Liver (tissue), 3 donors: Measurements from ENCODE around the gene IGF1R.

ENCODE experiments used
- ATF3 ChIP-seq: IDR thresholded peaks from 2 replicates; pipeline ENCODE4 v1.6.1; 2016; ENCODE audit warnings: antibody characterized with exemption
- CTCF ChIP-seq: fragments of 150-350 bp; IDR thresholded peaks from 2 replicates; pipeline ENCODE4 v1.5.1; 2017; ENCODE audit warnings: improper control_type of control experiment, low read depth, low read length; ENCODE audit not compliant: missing input control
- FOXA1 ChIP-seq: IDR thresholded peaks from 2 replicates; pipeline ENCODE4 v1.6.1; 2016; ENCODE audit warnings: antibody characterized with exemption
- GABPA ChIP-seq, 2 donors: IDR thresholded peaks in 1 of 2; conservative IDR thresholded peaks in 1 of 2; 2 replicates each; pipeline ENCODE4 v1.6.1; 2016; ENCODE audit warnings: antibody characterized with exemption in 2 of 2, mild to moderate bottlenecking in 1 of 2, moderate library complexity in 1 of 2
- HNF4A ChIP-seq, 2 donors: conservative IDR thresholded peaks; 2 replicates each; pipeline ENCODE4 v1.6.1; 2016; ENCODE audit warnings: antibody characterized with exemption in 2 of 2, mild to moderate bottlenecking in 2 of 2
- JUND ChIP-seq, 2 donors: IDR thresholded peaks; 2 replicates each; pipeline ENCODE4 v1.6.1; 2016; ENCODE audit warnings: antibody characterized with exemption in 2 of 2
- MAX ChIP-seq: IDR thresholded peaks from 2 replicates; pipeline ENCODE4 v1.6.1; 2016; ENCODE audit warnings: antibody characterized with exemption
- RAD21 ChIP-seq, 2 donors: IDR thresholded peaks; 2 replicates each; pipeline ENCODE4 v1.6.1; 2016; ENCODE audit warnings: antibody characterized with exemption in 2 of 2, mild to moderate bottlenecking in 2 of 2
- SP1 ChIP-seq: IDR thresholded peaks from 2 replicates; pipeline ENCODE4 v1.6.1; 2018; ENCODE audit warnings: antibody characterized with exemption, mild to moderate bottlenecking
- TAF1 ChIP-seq: conservative IDR thresholded peaks from 2 replicates; pipeline ENCODE4 v1.6.1; 2016; ENCODE audit warnings: antibody characterized with exemption, mild to moderate bottlenecking
- YY1 ChIP-seq: IDR thresholded peaks from 2 replicates; pipeline ENCODE4 v1.6.1; 2016; ENCODE audit warnings: antibody characterized with exemption, mild to moderate bottlenecking
- TF ChIP-seq, protein P1 (sequence below): IDR thresholded peaks from 2 replicates; pipeline ENCODE4 v1.6.1; 2016; ENCODE audit warnings: antibody characterized with exemption, mild to moderate bottlenecking
- TF ChIP-seq, protein P2 (sequence below): IDR thresholded peaks from 2 replicates; pipeline ENCODE4 v1.6.1; 2016; ENCODE audit warnings: antibody characterized with exemption
- donor health status: healthy.
- donor health status: healthy.

- TF ChIP-seq CTCF (no peak), GABPA (IDR thresholded peaks at IDR 0.05 in 1 of 2, conservative IDR thresholded peaks at IDR 0.05 in 1 of 2) (no peak), JUND (IDR thresholded peaks at IDR 0.05) (no peak), ATF3 (no peak), HNF4A (conservative IDR thresholded peaks at IDR 0.05) (no peak), YY1 (no peak), TAF1 (no peak), RAD21 (IDR thresholded peaks at IDR 0.05) (no peak), SP1 (no peak), MAX (no peak), FOXA1 (no peak)
- TF ChIP-seq, protein P1, sequence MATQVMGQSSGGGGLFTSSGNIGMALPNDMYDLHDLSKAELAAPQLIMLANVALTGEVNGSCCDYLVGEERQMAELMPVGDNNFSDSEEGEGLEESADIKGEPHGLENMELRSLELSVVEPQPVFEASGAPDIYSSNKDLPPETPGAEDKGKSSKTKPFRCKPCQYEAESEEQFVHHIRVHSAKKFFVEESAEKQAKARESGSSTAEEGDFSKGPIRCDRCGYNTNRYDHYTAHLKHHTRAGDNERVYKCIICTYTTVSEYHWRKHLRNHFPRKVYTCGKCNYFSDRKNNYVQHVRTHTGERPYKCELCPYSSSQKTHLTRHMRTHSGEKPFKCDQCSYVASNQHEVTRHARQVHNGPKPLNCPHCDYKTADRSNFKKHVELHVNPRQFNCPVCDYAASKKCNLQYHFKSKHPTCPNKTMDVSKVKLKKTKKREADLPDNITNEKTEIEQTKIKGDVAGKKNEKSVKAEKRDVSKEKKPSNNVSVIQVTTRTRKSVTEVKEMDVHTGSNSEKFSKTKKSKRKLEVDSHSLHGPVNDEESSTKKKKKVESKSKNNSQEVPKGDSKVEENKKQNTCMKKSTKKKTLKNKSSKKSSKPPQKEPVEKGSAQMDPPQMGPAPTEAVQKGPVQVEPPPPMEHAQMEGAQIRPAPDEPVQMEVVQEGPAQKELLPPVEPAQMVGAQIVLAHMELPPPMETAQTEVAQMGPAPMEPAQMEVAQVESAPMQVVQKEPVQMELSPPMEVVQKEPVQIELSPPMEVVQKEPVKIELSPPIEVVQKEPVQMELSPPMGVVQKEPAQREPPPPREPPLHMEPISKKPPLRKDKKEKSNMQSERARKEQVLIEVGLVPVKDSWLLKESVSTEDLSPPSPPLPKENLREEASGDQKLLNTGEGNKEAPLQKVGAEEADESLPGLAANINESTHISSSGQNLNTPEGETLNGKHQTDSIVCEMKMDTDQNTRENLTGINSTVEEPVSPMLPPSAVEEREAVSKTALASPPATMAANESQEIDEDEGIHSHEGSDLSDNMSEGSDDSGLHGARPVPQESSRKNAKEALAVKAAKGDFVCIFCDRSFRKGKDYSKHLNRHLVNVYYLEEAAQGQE = no peak
- TF ChIP-seq, protein P2, sequence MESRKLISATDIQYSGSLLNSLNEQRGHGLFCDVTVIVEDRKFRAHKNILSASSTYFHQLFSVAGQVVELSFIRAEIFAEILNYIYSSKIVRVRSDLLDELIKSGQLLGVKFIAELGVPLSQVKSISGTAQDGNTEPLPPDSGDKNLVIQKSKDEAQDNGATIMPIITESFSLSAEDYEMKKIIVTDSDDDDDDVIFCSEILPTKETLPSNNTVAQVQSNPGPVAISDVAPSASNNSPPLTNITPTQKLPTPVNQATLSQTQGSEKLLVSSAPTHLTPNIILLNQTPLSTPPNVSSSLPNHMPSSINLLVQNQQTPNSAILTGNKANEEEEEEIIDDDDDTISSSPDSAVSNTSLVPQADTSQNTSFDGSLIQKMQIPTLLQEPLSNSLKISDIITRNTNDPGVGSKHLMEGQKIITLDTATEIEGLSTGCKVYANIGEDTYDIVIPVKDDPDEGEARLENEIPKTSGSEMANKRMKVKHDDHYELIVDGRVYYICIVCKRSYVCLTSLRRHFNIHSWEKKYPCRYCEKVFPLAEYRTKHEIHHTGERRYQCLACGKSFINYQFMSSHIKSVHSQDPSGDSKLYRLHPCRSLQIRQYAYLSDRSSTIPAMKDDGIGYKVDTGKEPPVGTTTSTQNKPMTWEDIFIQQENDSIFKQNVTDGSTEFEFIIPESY = no peak
These were observed 70.9 kb downstream of the IGF1R start for GRCh38 chr15:98719137-98719740.
